ENCODE measurements around the gene IFNAR1.

DNA sequence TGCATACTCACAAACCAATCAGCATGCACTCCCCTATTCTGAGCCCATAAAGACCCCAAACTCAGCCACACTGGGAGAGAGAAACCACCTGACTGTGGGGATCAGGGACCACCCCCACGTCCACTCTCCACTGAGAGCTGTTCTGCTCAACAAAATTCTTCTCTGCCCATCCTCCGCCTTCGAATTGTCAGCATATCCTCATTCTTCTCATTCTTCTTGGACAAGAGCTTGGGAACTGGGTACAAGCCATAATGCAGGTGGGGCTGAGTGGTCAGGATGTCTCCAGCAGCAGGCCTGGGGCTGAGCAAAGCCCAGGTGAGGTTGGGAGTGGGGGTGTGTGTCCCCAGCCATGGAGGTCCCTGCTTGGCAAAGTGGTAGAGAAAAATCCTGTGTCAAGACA is 43.8 kb downstream of the IFNAR1 start:
- no peak for TF ChIP-seq CTCF (IDR thresholded peaks at IDR 0.05)
- no peak for TF ChIP-seq POLR2A (IDR thresholded peaks at IDR 0.05)

Measured in testis (tissue), 2 donors.